Measurements from ENCODE around the gene PROCA1.

Gene PROCA1

DNA sequence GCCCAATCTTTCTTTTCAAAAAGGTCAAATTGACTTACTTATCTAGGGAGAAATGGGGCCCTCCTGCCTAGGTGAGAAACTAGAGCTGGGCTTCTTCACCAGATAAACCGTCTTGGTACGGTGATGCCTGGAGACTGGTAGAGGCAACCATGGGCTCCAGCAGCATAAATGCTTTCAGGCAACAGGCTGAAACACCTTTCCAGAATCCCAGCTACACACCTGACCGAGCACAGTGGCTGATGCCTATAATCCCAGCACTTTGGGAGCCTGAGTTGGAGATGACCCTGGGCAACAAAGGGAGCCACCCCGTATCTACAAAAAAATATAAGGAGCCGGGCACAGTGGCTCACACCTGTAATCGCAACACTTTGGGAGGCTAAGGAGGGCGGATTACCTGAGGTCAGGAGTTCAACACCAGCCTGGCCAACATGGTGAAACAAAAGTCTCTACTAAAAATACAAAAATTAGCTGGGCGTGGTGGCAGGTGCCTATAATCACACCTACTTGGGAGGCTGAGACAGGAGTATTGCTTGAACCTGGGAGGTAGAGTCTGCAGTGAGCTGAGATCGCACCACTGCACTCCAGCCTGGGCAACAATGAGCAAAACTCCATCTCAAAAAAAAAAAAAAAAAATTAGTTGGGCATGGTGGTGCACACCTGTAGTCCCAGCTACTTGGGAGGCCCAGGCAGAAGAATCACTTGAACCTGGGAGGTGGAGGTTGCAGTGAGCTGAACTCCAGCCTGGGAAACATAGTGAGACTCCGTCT, 40.1 kb upstream of the PROCA1 start:
- TF ChIP-seq, protein P1, sequence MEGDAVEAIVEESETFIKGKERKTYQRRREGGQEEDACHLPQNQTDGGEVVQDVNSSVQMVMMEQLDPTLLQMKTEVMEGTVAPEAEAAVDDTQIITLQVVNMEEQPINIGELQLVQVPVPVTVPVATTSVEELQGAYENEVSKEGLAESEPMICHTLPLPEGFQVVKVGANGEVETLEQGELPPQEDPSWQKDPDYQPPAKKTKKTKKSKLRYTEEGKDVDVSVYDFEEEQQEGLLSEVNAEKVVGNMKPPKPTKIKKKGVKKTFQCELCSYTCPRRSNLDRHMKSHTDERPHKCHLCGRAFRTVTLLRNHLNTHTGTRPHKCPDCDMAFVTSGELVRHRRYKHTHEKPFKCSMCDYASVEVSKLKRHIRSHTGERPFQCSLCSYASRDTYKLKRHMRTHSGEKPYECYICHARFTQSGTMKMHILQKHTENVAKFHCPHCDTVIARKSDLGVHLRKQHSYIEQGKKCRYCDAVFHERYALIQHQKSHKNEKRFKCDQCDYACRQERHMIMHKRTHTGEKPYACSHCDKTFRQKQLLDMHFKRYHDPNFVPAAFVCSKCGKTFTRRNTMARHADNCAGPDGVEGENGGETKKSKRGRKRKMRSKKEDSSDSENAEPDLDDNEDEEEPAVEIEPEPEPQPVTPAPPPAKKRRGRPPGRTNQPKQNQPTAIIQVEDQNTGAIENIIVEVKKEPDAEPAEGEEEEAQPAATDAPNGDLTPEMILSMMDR (IDR thresholded peaks at IDR 0.05; ENCODE audit: borderline replicate concordance, insufficient read depth, low read depth, low read length), result no peak
- H3K4me3 ChIP-seq (ENCODE audit: low read depth, low read length), result no peak overlapping the region

DNA sequence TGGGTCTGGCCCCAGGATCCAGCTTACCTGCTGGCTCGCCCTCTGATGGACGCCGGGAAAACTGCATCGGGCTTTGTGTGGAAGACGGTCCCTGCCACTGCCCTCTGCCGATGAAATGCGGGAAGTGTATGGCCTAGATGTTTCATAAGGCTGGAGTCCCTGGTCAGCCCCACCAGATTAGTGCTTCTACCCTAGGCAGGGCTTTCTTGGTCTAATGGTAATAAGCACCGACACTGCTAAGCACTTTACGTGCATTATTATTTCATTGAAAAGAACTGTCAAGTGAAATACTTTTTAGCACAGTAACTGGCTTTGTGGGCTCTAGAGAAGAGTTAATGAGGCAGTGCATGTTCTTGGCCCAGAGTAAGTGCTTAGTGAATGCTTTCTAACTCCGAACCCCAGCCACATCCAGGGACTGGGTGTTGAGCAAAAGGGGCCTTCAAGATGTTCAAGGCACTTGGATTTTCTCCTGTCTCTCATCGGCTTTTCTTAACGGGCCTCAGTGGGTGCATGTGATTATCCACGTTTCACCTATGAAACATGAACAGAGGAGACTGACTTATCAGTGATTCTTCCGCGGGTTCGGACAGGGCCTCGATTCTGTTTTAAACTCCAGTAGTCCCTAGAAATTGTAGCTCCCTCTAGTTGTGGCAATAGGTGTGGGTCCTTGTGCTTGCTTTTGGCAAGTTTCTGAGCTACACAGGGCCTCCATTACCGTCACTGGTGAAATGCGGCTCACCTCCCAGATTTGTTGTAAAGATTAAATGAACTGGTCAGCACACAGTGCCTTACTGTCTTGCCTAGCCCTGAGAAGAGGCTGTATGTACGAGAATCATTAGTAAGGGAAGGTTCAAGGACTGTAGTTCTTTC, 38.7 kb upstream of the PROCA1 start:
- TF ChIP-seq, protein P1 (IDR thresholded peaks at IDR 0.05; ENCODE audit: borderline replicate concordance, insufficient read depth, low read depth, low read length), result peak; percentile 99
- H3K4me3 ChIP-seq (ENCODE audit: low read depth, low read length), result no peak overlapping the region

DNA sequence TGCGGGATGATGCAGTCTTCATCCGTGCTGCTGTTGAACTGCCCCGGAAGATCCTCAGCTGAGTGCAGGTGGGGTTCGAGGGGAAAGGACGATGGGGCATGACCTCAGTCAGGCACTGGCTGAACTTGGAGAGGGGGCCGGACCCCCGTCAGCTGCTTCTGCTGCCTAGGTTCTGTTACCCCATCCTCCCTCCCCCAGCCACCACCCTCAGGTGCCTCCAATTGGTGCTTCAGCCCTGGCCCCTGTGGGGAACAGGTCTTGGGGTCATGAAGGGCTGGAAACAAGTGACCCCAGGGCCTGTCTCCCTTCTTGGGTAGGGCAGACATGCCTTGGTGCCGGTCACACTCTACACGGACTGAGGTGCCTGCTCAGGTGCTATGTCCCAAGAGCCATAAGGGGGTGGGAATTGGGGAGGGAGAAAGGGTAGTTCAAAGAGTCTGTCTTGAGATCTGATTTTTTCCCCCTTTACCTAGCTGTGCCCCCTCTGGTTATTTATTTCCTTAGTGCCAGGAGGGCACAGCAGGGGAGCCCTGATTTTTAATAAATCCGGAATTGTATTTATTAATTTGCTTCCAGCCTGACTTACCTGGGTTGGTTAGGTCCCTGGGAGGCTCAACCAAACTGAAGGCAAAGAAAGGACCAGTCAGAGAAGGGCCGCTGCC, 38.0 kb upstream of the PROCA1 start:
- TF ChIP-seq, protein P1 (IDR thresholded peaks at IDR 0.05; ENCODE audit: borderline replicate concordance, insufficient read depth, low read depth, low read length), result no peak
- H3K4me3 ChIP-seq (ENCODE audit: low read depth, low read length), result no peak overlapping the region

DNA sequence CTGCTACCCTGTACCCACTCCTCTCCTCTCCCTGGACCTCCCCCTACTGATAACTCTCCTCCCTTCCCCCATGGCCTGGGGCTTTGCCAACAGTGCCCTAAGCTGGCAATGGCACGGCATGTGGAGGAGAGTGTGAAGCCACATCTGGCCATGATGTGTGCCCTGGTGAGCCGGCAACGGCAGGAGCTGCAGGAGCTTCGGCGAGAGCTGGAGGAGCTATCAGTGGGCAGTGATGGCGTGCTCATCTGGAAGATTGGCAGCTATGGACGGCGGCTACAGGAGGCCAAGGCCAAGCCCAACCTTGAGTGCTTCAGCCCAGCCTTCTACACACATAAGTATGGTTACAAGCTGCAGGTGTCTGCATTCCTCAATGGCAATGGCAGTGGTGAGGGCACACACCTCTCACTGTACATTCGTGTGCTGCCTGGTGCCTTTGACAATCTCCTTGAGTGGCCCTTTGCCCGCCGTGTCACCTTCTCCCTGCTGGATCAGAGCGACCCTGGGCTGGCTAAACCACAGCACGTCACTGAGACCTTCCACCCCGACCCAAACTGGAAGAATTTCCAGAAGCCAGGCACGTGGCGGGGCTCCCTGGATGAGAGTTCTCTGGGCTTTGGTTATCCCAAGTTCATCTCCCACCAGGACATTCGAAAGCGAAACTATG, 37.3 kb upstream of the PROCA1 start:
- H3K4me3 ChIP-seq (ENCODE audit: low read depth, low read length), result no peak overlapping the region
- TF ChIP-seq, protein P1 (IDR thresholded peaks at IDR 0.05; ENCODE audit: borderline replicate concordance, insufficient read depth, low read depth, low read length), result no peak

DNA sequence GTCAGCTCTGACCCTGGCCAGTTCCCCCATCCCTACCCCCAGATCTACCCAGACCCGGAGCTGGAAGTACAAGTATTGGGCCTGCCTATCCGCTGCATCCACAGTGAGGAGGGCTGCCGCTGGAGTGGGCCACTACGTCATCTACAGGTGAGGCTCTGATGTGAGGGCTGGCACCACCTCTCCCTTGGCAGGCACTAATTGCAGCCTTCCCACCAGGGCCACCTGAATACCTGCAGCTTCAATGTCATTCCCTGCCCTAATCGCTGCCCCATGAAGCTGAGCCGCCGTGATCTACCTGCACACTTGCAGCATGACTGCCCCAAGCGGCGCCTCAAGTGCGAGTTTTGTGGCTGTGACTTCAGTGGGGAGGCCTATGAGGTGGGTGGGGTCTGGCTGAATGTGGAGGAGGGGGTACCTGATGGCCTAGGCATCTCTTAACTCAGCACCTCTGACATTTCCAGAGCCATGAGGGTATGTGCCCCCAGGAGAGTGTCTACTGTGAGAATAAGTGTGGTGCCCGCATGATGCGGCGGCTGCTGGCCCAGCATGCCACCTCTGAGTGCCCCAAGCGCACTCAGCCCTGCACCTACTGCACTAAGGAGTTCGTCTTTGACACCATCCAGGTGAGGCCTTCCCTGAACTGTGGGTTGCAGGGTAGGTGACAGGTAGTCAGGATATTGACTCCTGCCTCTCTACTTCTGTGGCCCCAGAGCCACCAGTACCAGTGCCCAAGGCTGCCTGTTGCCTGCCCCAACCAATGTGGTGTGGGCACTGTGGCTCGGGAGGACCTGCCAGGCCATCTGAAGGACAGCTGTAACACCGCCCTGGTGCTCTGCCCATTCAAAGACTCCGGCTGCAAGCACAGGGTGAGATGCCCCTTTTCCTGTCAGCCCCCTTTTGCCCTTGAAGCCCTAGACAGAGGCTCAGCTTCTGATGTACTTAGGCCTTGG, 36.4 kb upstream of the PROCA1 start:
- TF ChIP-seq, protein P1 (IDR thresholded peaks at IDR 0.05; ENCODE audit: borderline replicate concordance, insufficient read depth, low read depth, low read length), result no peak
- H3K4me3 ChIP-seq (ENCODE audit: low read depth, low read length), result no peak overlapping the region
